ENCODE measurements around the gene IMMP2L. TPM values are rescaled to one million over a fixed set of nuclear protein-coding genes. Genes with fewer than 3 reads are reported as not detected.

The IMMP2L gene
- total and polyA plus RNA-seq, 2 donors (not counting 3 experiments of a cell fraction or from before 2014, with no cell fraction given), result 9.9 to 11.8 TPM

- CTCF ChIA-PET, result no interaction called here
- no peaks in the 10 kb centered on the region for H3K27me3 ChIP-seq (ENCODE audit: control insufficient read depth in 2 of 2, insufficient read depth in 2 of 2, low read length in 2 of 2)
- DNase-seq (ENCODE audit: low read depth, low spot score), result no peak
- H3K4me2 ChIP-seq (ENCODE audit: insufficient read depth, low read length), result no peak overlapping the region
- no peaks in the 10 kb centered on the region for H4K20me1 ChIP-seq (replicated peaks; ENCODE audit: control insufficient read depth, extremely low read depth, insufficient read depth, low read length)
- FAIRE-seq, result no peak
- POLR2A ChIA-PET, result no interaction called here
- no peaks in the 10 kb centered on the region for H3K9me1 ChIP-seq (replicated peaks; ENCODE audit: control insufficient read depth, extremely low read depth, insufficient read depth, low read length)
- no TSS peak for BruUV-seq (replicated peaks)
- no peak overlapping the region for H3K4me3 ChIP-seq (replicated peaks in 1 of 3; ENCODE audit: insufficient read depth in 1 of 3, low read depth in 1 of 3, low read length in 3 of 3)
- H3K4me1 ChIP-seq (ENCODE audit: control insufficient read depth, extremely low read depth, insufficient read depth, low read length), result no peaks in the 10 kb centered on the region
- intact Hi-C loops (cut with micrococcal nuclease) (no loop called here), dilution Hi-C loops (cut with MboI; ENCODE audit: extremely low pct_ligation_motif_present, low sequenced_read_pairs) (no loop called here)
- TF ChIP-seq MYC (IDR thresholded peaks at IDR 0.05; ENCODE audit: low read depth, low read length) (no peak), JUN (IDR thresholded peaks at IDR 0.05; ENCODE audit: borderline replicate concordance, insufficient read depth, insufficient read length, low read depth) (no peak), GATA2 (IDR thresholded peaks at IDR 0.05; ENCODE audit: insufficient read depth, insufficient read length, low read depth, low read length) (no peak), POLR2AphosphoS5 (IDR thresholded peaks at IDR 0.05; ENCODE audit: insufficient read depth, low read depth, low read length) (no peak), EZH2 (IDR thresholded peaks at IDR 0.05; ENCODE audit: borderline replicate concordance, low read depth, low read length, severe bottlenecking) (no peak), CTCF (IDR thresholded peaks at IDR 0.05; ENCODE audit: extremely low read depth in 1 of 2, insufficient read depth in 1 of 2, low read depth in 1 of 2, low read length in 2 of 2) (no peak), FOS (IDR thresholded peaks at IDR 0.05; ENCODE audit: borderline replicate concordance, insufficient read depth, low read length) (no peak), POLR2A (IDR thresholded peaks at IDR 0.05; ENCODE audit: low read depth, low read length) (no peak), MAX (IDR thresholded peaks at IDR 0.05; ENCODE audit: insufficient read depth, insufficient read length) (no peak)
- no peak overlapping the region for H3K27ac ChIP-seq (ENCODE audit: insufficient read depth, low read depth, low read length)
- H3K36me3 ChIP-seq (ENCODE audit: control insufficient read depth in 2 of 2, extremely low read depth in 1 of 2, insufficient read depth in 2 of 2, low read length in 2 of 2), result no peaks in the 10 kb centered on the region
- no peak overlapping the region for H2AFZ ChIP-seq (ENCODE audit: low read depth, low read length)
- H3K79me2 ChIP-seq (ENCODE audit: control insufficient read depth, insufficient read depth, low read length), result no peaks in the 10 kb centered on the region
- no peaks in the 10 kb centered on the region for H3K9me3 ChIP-seq (replicated peaks; ENCODE audit: control insufficient read depth, insufficient read depth, low read length)
- H3K9ac ChIP-seq (replicated peaks; ENCODE audit: extremely low read depth, insufficient read depth, low read length), result no peak overlapping the region
Measured at GRCh38 chr7:111174510-111174909, 387.8 kb downstream of the IMMP2L start.
